ENCODE data around the gene ADGRD1. TPM values are rescaled to one million over a fixed set of nuclear protein-coding genes. Genes with fewer than 3 reads are reported as not detected.

The ADGRD1 gene
- total RNA-seq, 1 donor from 2014 or later: 0.26 TPM

DNA sequence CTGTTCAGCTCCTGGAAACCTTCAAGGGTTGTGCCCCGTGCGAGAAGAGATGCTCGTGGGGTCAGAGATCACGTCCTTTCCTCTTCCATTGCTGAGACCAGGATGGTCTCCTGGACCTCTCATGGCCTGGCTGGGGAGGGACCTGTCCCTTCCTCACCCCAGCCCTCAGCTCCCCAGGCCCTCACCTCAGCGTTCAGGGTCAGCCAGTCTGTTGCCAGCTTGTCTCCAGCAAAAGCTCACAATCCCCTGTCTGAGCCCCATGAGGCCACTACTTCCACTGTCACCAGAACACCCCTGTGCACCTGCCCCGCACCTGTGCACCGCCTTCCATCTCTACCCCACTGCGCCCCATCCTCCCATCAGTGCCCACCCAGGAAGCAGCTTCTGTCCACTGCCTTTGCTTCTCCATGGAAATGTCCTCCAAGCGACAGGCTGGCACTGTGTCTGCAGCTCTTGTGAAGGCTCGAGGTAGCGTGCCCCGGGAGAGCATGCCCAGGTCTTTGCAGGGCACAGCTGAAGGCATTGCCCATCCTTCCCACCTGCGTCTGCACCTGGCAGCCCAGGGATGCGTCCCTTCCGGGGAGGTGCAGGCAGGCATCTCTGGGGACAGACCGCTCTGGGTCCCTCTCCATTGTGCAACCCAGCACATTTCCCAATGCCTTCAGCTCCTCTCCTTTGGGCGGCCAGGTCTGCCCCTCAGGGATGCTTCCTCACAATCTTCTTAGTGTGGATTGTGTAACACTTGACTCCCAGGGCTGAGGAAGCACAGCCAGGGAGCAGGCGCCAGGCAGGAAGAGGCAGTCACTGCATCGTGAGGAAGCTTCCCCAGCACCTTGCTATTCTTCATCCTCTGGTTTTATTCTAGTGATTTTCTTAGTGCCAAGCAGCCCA is 179.6 kb downstream of the ADGRD1 start:
- no peak for DNase-seq (ENCODE audit: low read depth in 2 of 2)

DNA sequence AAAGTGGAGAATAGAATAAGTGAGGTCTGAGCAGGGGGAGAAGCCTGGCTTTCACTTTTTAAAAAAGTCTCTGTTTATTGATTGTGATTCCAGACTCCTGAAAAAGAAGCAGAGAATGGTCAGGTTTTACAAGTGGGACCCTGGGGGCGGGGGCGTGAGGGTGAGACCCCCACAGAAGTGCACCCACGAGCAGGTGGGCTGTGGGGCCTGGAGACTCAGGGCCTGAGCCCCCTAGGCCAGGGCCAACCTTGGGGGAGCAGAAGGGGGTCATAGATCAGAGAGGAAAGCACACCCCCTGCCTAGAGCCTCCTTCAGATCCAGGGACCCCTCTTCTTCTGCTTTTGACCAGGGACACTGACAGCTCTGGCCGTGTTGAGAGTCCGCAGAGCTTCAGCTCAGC is 180.3 kb downstream of the ADGRD1 start:
- DNase-seq (ENCODE audit: low read depth in 2 of 2): no peak

DNA sequence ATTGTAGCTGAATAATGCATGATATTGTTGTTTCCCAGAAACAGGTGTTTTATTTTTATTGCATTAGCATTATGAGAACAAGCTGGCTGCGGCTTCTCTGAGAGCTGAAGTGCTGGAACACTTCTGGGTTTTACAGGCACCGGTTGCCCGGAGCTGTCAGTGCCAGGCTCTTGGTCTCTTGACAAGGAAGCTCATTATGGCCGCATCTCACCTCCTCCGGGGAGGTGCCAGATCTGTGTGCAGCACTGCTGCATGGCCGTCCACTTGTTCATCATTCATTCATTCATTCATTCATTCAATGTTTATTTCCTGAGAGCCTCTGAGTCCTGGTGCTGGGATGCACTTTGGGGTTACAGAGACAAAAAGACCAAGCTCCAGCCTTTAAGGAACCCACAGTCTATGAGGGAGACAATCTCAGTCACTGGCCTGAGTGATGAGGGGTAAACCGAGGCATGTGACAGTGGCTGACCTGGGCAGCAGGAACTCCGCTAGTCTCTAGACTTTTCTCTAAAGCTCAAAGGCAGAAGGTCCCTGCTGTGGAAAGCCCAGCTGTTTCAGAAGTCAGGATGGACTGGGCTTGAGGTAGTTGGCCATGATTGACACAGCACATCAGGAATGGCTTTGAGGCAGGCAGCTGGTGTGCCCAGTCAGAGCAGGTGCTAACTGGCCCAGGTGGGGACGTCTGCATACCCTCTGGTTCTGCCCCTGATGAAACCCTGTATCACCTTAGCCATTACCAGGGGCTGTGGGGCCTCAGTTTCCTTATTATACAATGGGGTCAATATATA is 181.0 kb downstream of the ADGRD1 start:
- no peak for DNase-seq (ENCODE audit: low read depth in 2 of 2)

DNA sequence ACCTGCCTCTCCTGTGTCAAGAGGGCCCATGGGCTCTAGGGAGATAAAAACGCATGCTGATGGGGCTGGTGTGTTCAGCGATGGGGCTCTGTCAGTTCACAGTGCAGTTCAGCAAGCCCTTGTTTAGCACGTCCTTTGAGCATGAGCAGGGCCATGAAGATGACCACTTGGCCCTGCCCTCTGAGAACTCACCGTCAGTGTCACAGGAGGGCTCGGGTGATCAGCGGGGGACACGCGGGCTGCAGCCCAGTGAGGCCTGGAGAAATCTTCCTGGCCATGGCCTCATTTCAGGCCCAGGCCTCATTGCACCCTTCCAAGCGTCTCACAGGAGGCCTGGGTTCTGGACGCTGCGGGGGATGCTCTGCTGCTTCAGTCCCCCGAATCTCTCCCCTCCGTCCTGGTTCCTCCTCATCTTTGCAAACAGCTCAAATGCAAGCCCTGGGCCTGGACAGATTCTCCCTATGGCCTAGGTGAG is 181.6 kb downstream of the ADGRD1 start:
- no peak for DNase-seq (ENCODE audit: low read depth in 2 of 2)

DNA sequence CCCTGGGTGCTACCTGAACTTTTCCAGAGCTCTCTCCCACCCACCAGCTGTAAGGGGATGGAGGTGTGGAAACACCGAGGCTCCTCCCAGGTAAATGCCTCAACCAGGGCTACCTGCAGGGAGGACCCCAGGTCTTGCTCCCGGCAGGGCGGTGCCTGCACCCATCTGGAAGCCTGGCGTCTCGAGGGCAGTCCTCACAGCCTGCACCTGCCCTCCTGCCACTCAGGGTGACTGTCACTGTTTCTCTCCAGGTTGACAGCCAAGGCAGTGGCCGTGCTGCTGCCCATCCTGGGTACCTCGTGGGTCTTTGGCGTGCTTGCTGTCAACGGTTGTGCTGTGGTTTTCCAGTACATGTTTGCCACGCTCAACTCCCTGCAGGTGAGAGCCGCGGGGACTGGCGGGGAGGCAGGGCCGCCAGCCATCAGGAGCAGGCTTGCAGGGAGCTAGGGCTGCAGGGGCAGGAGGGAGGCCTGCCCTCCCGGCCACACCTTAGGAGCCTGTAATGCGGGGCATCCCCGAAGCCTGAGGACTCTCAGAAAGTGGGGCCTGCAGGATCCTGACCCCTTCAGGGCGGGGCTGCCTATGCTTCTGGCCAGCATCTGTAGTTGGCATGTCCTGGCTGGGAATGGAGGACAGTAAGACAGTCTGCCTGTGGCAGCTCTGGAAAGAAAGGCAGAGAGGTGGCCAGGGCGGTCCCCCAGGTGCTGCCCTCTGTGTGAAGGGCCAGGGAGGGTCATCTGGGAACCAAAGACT is 182.3 kb downstream of the ADGRD1 start:
- no peak for DNase-seq (ENCODE audit: low read depth in 2 of 2)

DNA sequence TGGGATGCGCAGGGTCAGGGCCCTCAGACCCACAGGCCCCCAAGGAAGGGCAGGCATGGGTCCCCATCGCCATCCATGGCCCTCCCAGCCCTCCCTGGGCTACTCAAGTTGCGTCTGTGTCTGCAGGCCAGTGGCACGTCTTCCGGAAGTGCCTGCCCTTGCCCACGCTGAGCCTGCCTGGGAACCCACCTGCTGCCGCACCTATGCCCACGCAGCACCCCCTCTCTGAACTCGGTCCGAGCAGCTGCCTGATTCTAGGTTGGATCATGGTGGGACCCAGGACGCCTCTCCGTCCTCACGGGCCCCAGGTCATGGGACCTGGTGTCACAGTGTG is 182.8 kb downstream of the ADGRD1 start:
- no peak for DNase-seq (ENCODE audit: low read depth in 2 of 2)

DNA sequence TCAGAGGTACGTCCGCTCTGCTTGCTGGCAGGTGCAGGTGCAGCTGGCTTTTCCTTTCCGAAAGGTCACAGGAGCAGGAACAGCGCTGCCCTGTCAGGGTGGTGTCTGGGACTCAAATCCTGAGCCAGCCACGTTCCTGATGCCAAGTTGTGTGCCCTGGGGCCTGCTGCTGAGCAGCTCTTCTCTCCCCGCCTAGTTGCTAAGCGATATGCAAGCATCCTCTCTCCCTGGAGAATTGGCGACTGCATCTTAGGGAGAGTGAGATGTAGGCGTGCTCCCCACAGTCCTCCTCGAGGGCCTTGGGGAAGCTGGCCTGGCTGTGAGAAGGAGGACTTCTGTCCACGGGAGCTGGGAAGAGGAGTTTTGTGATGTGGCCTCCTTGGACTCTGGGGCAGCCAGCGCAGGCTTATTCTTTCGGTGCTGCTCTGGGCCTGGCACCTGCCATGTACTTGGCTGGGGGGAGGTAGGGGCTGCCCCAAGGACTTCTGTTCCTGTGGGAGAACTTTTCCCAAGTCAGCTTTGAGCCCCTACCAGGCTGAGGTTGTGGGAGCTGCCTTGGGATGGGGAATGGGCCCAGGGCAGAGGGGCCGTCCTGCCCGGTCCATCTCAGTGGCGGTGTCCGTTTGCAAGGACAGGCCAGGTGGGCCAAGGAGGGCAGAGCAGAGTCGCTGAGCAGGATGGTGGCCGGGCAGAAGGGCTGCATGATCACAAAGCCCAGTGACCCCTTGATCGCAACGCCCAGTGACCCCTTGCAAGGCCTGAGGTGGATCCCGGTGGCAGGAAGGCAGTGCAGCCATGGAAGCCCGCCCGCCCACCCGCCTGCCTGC is 183.5 kb downstream of the ADGRD1 start:
- DNase-seq (ENCODE audit: low read depth in 2 of 2): no peak

DNA sequence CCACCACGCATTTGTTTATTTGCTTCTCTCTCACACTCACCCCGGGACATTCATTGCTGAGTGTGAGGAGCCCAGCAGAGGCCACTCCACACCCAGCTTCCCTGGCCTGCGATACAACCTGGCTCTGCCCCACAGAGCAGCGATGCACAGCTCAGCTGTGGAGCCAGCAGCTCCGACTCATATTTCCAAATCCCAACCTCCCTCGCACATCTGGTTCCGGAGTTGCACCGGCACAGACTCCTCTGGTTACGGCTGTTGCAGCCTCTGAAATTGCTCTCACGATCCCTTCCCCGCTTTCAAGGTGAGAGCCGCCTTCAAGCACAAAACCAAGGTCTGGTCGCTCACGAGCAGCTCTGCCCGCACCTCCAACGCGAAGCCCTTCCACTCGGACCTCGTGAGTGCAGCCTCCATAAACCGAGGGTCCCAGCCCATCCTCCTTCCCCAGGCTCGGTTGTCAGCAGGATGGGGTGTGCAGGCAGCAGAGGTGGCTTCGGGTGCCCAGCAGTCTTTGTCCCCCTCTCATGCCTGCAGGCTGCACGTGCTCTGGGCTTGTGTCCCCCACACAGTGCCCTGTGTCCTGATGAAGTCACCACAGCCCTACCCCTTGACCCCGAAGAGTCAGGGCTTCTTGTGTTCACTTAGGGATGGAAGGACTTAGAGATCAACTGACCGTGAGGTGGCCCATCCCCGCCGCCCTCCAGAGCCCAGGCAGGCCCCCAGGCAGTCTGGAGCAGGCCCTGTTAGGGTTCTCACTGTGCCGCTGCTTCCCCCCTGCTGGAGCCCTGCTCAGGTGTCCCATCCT is 184.3 kb downstream of the ADGRD1 start:
- DNase-seq (ENCODE audit: low read depth in 2 of 2): peak; percentile 12 to 59

DNA sequence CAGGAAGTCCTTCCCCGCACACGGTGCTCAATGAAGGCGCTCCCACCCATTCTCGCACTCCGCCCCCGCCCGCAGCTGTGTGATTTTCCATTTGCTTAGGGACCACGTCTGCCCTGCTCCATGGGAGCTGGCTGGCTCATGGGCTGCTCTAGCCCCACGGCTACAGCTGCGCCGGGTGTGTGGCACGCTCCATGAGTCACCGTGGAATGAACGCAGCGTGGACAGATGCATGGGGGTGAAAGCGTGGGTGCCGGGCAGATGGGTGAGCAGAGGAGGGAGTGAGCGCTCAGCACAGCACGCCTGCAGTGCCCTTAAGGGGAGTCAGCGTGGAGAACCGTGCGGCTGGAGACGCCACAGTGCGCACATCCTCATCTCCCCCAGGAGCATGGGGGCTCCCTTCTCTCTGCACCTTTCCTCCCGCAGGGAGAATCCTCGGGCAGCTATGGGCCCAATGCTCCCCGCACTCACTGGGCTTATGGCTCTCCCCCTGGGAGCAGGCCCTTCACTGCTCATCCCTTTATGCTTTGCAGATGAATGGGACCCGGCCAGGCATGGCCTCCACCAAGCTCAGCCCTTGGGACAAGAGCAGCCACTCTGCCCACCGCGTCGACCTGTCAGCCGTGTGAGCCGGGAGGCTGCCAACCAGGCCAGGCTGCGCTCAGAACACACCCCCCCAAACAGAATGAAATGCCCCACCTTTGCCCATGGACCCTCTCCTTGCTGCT is 185.1 kb downstream of the ADGRD1 start:
- DNase-seq (ENCODE audit: low read depth in 2 of 2): no peak

DNA sequence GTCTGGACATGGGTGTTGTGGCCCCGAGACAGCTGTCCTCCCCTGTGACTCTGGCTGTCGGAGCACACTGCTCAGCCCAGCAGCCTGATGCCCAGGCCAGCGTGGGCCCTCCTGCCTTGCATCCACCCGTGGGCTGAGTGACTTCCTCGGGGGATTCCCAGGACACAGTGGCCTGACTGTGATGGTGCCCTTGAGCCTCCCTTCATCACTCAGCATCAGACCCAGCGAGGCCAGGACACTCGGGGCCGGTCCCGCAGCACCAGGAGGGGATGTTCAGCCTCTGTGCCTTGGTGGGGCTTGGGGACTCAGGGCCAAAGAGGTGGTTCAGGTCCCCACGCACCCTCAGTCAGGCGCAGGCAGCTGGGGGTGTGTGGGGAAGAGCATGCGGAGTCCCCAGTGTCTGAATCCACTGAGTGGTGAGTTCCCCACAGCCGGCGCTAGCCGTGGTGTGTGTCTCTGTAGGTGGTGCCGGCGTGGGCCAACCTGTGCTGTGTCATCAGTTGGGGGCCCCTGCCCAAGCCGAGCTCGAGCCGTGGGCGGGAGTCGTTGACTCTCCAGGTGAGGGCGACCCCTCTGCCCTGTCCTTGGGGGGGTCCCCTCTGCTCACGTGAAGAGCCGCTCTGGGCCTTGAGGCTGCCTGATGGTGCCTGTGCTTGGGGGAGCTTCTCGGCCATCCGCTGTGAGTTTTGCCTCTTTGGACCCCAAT is 185.8 kb downstream of the ADGRD1 start:
- DNase-seq (ENCODE audit: low read depth in 2 of 2): no peak

DNA sequence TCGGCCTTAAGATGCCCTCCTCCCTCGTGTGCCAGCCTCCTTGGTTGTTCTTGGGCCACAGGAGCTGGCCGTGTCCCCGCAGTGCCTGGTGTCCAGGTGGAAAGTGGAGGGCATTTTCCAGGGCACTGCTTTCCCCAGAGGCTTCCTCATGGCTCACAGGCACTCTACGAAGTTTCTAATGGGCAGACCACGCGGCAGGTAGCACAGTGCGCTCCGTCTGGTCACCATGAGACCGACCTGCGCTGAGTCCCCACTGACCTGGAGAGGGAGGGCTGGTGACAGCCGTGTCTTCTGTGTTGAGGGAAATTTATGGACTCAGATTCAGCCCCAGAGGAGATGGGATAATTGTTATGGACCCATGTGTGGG is 186.3 kb downstream of the ADGRD1 start:
- DNase-seq (ENCODE audit: low read depth in 2 of 2): no peak

DNA sequence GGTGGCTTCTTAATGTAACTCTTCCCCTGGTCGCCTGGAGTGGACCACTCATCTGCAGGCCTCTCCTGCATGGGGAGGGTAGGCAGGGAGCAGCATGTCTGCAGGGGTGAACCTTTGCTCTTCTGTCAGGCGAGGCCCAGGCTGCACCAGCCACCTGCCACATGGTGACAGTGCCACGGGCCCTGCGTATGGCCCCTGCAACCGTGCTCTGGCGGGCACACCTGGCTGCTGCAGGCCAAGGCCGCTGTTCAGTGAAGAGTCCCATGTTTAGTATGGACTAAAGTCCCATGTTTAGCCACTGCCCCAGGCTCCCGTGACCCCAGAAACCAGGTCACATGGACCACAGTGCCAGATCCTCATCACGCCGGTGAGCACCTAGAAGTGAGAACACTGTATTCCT is 187.0 kb downstream of the ADGRD1 start:
- no peak for DNase-seq (ENCODE audit: low read depth in 2 of 2)

DNA sequence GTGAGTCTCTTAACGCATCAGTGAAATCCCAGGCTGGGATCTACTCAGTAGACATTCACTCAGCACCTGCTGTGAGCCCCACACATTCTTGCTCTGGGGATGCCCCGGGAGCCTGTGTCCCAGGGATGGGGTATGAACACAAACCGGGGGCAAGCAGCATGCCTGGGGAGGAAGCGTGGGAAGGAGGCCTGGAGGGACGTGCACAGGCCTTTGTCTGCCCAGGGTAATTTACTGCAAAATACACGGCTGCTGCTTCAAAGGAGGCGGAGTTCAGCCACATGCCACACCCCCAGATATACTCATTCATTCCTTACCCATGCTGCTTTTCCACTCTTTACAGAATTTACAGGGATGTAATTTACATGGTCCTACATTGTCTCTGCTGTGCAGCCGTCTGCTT is 187.8 kb downstream of the ADGRD1 start:
- no peak for DNase-seq (ENCODE audit: low read depth in 2 of 2)

DNA sequence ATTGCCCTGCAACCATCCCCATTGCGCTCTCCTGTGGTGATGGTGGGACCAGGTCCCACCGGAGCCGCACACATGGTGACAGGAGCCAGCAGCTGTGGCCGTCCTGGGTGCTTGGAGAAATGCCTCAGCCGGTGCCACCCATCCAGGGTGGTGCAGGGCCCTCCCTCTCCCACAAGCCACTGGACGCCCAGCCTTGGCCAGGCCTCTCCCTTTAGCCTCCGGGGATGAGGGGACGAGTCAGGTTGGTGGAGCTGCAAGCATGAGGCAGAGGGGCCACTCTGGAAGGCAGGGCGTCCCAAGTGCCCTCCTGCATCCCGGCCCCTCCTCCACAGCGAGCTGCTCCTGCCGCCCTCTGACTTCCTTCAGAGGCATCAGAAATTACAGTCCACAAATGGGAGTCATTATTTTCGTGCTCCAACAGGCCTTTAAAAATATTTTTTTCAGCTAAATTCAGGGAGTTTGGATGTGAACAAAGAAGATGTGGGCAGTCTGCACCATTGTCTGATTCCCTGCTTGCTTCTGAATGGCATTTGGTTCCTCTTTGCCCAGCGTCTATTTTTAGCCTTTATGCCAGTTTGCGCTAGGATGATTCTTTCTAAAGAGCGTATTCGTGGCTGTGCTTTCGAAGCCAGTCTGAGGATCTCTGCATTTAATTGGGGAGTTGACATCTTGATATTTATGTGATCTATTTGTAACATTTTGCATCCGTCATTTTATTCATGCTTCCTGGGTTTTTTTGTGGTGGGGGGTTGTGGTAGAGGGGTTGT is 189.4 kb downstream of the ADGRD1 start:
- DNase-seq (ENCODE audit: low read depth in 2 of 2): no peak

DNA sequence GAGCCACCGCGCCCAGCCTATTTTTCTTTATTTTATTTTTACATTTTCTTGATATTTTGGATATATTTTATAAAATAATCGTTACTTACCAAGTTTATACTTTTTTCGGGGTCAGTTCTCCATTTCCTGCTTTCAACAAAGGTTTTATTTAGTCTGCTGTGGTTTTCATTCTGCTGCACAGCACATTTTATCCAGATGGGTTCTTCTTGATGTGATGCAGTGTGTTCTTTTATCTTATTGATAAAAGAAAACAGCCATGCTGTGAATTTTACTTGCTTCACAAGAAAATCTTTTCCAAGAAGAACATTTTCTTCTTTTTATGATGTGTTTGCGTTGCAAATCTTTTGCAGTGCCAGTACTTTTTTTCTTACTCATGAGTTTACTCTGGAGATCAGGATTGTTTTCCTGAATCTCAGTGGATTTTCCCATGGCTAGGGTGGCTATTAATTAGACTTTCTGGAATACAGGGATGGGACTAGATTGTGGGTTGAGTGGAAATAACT is 192.5 kb downstream of the ADGRD1 start:
- DNase-seq (ENCODE audit: low read depth in 2 of 2): no peak

DNA sequence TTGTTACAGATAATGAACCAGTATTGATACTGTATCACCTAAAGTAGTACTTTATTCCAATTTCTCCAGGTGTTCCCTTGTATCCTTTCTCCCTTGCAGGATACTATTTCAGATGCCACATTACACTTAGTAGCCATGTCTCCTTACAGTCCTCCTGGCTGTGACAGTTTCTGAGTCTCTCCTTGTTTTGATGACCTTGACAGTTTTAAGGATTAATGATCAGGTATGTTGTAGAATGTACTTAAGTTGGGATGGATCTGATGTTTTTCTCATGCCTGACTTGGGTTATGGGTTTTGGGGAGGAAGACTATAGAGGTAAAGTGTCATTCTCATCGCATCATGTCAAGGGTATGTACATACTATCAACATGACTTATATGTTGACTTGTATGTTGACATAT is 193.6 kb downstream of the ADGRD1 start:
- DNase-seq (ENCODE audit: low read depth in 2 of 2): no peak

DNA sequence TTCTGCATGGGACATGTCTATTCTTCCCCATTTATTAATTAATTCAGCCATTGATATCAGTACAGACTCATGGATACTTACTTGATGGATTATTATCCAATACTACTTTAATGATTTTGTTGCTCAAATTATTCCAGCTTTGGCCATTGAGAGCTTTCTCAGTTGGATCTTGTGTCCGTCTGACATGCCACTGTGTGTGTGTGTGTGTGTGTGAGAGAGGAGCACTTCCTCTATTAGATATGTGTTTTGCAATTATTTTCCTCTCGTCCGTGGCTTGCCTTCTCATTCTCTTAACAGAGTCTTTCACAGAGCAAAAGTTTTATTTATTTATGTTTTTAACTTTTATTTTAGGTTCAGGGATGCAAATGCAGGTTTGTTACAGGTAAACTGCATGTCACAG is 194.2 kb downstream of the ADGRD1 start:
- no peak for DNase-seq (ENCODE audit: low read depth in 2 of 2)
